GM18507 (cell line): ENCODE measurements around the gene PAK5.

Experiments
- DNase-seq: peaks from one replicate; pipeline ENCODE4 v3.0.0; 2011; ENCODE audit warnings: low read depth; ENCODE audit not compliant: insufficient read length; ENCODE audit errors: extremely low spot score
- FAIRE-seq: peaks from 2 replicates; lab custom pipeline; 2011; peaks lifted over from hg19 to GRCh38; lab: Jason Lieb, UNC

PAK5 gene

DNA sequence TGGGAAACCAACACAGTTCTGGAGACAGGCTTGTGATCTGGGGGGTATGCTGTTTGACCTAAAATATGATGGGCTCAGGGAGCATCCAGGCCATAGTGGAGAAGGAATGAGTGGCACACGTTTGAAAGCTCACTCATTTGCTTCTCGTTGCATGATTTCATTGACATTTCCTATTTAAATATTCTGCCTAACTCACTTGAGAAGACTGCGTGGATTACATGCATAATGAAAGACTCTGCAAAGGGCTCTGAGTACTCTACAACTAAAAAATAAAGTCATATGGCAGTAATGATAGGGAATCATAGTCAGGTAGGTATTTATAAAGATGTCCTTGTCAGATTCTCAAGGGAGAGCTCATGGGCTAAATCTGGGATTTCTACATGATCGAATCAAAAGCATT lies 206.6 kb downstream of the PAK5 start:
- no peak for DNase-seq
- FAIRE-seq = no peak

DNA sequence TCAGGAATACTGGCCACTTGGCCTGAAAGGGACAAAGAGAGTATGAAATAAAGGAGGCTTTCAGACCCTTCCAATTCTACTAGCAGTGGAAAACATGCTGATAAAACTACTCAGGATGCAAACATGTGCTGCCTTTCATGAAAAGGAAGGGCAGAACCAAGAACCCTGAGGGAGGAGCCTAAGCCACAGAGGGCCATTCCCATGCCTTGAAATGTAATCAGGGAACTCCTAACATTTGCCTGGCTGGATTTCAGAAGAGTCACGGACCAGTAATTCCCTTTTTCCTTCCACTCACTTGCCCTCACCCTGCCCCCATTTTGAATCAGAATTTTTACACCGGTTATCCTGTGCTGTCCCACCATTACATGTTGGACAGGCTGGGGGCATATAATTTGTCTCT lies 208.3 kb downstream of the PAK5 start:
- no peak for DNase-seq
- FAIRE-seq = no peak

DNA sequence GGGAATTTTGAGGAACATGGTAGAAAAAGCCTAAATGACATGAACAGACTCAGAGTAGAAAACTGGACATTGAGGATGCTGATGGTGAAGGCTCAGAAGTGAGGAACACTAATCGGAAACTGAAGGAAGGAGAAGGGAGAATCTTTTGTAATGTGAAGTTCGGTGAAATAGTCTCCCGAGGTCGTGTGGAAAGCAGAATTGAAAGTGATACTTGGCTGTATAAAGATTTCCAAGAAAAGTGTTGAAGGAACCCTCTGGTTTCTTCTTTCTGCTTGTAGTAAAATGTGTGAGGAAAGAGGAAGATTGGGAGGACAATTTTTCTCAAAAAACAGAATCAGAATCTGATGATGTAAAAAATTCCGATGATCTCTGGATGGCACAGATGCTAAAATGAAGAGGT lies 209.0 kb downstream of the PAK5 start:
- FAIRE-seq = no peak

DNA sequence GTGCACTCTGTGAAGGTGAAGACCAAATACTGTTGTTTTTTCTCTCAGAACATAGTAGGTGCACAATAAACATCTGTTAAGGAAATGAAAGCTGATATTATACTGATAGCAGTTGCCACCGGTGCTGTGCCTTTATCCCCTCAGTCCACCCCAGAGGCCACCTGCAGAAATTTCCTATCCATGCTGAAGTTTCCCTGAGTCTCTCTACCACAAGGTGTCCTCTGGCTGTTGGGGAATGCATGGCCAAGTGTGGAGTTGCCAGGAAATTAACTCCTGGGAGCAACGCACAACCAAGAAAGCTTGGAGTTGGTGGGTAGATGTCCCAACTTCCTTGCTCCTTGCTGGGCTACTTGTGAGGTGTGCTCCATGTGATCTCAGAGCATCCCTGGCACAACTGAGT lies 210.3 kb downstream of the PAK5 start:
- no peak for FAIRE-seq

More for the DNA sequence above, 209.0 kb downstream of the PAK5 start:
- DNase-seq = no peak

DNA sequence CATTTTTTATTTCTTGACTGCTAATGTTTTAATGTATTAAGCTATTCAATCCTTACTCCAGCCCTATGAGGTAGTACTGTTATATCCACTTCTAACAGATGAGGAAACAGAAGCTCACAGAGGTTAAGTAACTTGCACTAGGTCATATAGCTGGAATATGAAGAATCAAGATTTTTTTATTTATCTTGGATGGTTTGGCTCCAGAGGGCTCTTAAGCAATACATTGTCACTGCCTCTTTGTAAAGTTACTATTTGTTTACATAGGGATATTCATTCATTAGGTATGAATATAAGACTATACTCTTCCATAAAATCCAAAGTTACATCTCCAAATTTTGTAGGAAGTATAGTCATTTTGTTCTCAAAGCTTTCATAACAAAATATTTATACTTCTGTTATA lies 210.7 kb downstream of the PAK5 start:
- DNase-seq (no peak), FAIRE-seq (no peak)

More for the DNA sequence above, 210.3 kb downstream of the PAK5 start:
- no peak for DNase-seq

DNA sequence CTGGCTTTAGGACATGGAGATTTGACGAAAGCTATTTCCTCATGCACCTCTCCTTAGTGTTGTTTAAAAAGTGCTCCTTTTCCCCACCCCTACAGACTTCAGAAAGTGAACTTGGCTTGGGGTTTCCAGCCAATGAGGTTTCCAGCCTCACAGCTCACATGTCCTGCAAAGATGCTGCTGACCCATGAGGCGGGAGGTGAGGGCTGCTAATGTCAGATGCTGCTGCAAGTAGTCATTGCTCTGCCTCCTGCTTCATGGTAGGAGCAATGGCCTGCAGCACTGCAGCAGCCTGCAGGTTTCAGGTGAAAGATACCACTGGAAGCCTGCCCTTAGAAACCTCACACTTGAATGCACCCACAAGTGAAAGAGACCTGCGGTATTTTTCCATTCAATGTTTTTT lies 211.7 kb downstream of the PAK5 start:
- FAIRE-seq = no peak

DNA sequence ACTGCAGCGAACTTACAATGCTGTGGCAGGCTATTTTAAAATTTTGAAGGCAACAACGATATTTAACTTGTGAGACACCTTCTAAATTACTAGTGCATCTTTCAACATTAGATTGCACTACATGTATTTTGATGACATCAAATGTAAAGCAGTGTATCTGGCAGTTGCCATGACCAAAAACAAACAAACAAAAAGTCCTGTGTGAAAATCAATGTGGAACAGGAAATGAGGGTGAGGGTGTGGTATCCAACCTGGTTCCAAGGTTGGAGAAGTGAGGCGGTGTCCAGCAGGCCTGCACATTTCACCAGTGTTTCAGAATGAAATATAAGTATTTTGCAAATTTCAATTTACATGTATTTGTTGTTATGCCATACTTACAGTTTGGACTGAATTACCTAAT lies 212.5 kb downstream of the PAK5 start:
- no peak for FAIRE-seq
- DNase-seq = no peak

More for the DNA sequence above, 211.7 kb downstream of the PAK5 start:
- DNase-seq = no peak

DNA sequence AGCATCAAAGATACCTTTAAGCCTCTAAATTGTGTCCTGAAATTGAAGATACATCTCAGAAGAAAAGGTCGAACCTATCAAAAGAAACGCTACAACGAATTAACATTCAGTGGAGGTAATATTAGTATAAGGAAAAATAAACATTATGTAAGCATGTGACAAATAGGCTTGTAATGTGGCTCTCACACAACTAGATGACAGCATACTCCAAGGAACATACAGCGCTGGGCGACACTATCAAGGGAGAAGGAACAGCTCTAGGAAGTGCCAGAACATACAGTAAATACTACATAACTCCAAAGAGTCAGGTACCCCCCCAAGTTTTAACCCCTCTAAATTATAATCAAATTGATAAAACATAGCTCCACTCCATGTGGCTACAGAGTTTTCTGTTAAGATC lies 220.9 kb downstream of the PAK5 start:
- DNase-seq (no peak), FAIRE-seq (no peak)

DNA sequence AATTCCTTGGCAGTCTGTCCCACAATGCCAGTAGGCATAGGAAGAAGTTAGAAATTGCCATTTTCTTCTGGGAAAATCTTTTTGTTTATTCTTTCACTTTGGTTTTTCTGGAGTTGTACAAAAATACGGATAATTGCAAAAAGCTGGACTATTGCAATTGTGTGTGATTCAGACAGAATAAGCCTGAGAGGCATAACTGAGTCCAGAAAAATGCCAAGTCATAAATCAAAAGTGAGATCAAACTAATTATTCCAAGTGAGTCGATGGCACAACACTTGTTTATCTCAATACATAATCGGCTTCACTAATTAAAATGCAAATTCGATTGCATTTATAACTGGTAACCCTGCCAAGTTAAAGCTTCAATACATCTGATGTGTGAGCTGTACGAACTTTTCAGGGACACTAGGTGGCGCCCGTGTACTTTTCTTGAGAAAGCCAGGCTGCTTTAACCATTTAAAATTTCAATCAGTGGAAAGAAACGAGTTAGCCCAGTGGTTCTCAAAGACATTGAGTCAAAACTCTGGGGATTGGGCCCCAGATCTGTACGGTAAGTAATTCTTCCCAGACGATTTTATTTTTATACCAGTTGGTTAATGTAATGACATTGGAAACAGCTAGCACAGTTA lies 221.9 kb downstream of the PAK5 start:
- DNase-seq (peak; percentile 14), FAIRE-seq (peak; percentile 65)

DNA sequence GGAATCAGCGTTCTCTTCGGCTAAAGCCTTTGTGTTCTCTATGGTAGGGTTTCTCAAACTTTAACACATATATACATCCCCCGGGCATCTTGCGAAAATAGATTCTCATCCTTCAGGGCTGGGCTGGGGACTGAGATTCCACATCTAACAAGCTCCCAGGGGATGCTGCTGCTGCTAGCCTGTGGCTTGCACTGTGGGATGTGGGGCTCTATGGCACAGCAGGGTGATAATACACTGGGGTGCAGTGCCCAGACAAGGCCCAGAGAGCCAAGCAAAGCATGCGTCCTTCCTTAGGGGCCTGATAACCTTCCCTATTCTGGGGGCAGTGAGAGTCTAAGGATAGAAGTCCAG lies 222.4 kb downstream of the PAK5 start:
- DNase-seq = no peak
- no peak for FAIRE-seq

DNA sequence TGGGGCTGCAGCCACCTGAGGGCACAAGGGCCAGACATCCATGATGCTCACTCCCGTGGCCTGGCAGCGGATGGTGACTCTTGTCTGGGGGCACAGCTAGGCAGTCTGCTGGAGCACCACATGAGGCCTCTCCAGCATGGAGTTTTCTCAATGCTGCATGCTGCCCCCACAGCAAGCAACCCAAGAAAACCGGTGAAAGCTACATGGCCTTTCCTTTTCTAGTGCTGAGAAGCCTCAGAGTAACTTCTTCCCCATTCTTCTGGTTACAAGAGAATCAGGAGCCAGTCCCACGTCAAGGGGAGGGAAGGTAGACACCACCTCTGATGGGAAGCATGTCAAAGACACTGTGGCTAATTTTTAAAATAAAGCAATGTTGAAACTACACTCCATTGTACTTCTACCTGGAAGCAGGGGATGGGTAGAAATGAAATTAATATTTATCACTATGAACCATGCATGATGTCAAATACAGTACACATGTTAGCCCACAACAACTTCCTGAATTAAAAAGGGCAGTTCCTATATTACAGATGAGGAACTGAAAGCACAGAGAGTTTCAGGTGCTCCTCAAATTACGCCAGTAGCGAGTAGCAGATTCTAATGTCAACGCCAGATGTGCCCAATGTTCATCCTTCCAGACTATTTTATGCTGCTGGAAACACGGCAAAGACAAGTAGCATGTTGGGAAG lies 223.0 kb downstream of the PAK5 start:
- peak; percentile 8 for DNase-seq
- peak; percentile 93 for FAIRE-seq

DNA sequence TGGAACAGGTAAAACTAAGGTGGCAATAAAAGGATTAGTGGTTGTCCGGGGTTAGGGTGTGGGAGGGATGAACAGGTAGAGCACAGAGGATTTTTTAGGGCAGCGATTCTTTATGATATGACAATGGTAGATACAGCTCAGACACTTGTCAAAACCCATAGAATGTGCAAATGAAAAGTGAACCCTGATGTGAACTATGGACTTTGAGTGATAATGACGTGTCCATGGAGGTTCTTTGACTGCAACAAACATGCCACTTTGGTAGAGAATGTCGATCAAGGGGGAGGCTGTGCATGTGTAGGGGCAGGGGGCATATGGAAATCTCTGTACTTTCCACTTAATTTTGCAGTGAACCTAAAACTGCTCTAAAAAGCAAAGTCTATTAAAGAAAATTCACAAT lies 223.8 kb downstream of the PAK5 start:
- DNase-seq (no peak), FAIRE-seq (no peak)

DNA sequence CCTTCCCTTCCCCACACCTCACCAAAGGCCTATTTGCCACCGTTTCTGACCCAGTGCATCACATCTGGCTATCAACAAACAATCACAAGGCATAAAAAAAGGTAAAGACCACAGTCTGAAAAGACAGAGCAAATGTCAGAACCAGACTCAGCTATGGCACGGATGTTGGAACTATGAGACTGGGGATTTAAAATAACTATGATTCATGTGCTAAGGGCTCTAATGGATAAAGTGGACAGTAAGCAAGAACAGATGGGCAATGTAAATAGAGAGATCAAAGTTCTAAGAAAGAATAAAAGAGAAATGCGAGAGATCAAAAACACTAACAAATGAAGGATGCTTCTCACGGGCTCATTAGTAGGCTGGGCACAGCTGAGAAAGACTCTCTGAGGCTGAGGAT lies 225.0 kb downstream of the PAK5 start:
- FAIRE-seq = no peak
- DNase-seq = no peak

DNA sequence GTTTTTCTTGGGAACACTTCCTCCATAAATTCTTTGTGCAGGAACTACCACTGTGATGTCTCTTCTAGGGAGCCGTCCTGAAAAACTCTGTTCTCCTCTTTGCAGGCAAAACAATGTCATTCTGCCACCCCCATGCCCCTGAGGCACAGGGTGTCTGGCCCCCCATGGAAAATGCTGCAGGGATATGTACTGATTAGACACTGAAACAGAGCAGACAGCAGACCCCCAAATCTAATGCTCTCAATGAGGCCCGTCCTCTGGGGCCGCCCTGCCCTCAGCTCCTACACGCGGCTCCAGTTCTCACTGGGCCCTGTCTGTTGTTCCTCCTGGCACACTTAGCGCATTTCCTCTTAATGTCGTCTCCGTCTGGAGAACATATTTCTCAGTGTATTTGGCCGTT lies 227.0 kb downstream of the PAK5 start:
- no peak for FAIRE-seq

DNA sequence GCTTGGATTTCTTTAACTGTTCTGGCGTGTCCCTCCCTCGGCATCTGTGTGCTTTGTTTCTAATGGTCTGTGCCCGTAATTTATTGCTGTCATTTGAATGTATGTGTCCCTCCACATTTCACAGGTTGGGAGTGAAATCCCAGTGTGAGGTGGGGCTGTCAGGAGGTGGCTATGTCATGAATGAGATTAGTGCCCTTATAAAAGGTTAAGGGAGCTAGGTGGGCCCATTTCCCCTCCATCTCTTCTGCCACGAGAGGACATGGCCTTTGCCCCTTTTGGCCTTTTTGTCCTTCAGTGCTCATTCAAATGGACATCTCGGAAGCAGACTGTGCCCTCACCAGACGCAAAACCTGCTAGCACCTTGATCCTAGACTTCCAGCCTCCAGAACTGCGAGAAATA lies 228.2 kb downstream of the PAK5 start:
- FAIRE-seq (no peak), DNase-seq (no peak)

More for the DNA sequence above, 227.0 kb downstream of the PAK5 start:
- no peak for DNase-seq

DNA sequence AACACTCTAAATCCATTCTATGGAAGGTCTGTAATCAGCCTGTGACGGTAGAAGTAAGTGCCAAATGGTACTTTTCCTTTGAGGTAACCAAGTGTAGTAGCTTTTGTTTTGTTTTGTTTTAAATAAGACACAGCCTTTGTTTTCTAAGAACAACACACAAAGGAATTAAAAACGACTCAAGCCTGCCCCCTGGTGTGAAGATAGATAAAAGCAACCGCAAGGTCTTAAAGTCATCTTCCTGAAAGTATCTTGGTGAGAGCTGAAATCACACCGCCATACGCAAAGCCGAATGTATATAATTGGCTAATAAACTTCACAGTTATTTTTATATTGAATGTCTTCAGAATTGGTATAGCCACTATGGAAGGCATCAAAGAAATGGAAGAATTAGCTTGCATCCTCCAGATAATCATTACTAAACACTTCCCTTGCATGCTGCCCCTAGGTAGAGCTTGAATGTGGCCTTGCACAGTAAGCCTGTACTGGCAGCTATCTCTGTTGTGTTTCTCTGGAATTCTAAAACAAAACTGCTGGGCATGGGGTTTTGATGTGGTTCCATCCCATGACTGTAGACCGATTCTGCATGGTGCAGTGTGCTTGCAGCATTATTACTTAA lies 228.9 kb downstream of the PAK5 start:
- FAIRE-seq (peak; percentile 58), DNase-seq (no peak)

DNA sequence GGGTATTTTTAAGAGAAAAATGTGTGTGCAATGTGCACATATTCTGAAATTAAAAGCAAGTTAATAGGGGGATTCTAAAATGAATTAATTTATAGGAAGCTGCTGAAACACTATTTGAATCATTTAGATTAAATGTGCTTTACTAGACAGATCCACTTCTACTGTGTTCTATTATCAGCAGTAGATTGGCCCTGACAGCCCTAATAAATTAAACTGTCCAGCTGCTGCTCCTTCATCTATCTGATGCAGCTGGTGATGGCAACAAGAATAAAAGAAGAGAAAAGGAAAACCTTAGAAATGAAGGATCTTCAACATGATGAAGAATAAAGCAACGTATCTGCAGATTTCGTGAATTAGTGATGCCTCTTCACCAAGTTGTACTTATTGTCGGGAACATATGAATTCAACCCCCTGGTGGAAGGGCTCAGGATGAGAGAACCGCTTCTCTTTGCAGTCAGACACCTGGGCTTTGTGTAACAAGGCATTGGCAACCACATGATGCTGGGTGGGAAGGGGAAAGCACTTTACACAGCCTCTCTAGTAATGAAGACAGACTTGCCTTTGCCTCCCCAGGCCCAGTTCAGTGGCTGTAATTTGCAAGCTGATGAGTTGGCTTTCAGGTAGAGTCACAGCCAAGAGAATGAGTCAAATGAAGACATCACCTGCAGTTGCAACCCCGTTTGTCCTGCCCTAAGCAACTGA lies 230.1 kb downstream of the PAK5 start:
- DNase-seq = no peak
- FAIRE-seq = no peak

DNA sequence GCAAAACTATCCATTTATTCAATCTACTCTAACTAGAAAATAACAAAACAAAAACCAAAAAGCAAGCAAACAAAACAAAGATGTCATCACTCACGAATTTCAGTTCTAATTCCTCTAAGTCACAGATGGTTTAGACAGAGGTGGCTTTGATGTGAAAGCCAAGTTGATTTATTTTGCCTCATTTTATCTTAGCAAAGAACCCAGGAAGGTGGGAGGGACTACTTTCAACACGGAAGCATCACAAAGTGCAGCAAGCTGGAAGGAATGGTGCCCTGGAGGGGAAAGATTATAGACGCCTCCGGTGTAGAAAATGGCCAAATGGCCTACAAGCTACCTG lies 236.1 kb downstream of the PAK5 start:
- FAIRE-seq = peak; percentile 24
- no peak for DNase-seq

DNA sequence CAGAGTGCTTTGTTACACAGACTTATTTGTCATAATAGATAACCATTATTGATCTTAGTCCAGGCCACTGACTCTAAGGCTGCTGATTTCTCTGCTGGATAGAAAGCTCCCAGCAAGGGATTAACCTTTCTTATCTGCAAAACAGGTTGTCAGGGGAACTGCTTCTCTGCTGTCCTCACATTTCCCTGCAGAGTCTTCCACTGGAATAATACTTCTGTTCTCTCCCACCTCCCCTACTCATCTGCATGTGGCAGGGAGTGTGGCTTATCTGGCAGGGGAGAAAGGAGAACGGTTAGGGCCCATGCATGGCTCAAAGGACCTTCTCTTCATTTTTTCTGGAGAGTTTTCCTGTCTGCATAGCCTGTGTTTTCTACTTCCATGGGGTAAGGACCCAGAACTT lies 238.3 kb downstream of the PAK5 start:
- DNase-seq = no peak
- FAIRE-seq = no peak

DNA sequence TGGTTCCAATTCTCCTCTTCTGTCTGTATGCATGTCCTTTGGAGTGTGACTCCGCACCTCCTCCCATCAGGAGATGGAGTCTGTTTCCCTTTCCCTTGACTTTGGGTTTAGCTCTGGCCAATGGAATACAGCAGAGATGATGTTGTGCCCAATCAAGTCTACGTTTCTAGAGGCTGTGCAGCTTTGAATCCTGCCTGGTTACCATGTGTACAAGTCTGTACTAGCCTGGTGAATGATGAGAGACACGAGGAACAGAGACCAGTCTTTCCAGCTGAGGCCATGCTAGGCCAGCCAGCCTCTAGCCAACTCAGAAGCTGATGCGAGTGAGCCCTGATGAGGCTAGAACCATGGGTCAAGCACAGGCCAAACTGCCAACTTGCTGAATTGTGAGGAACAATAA lies 241.3 kb downstream of the PAK5 start:
- FAIRE-seq (no peak), DNase-seq (no peak)

DNA sequence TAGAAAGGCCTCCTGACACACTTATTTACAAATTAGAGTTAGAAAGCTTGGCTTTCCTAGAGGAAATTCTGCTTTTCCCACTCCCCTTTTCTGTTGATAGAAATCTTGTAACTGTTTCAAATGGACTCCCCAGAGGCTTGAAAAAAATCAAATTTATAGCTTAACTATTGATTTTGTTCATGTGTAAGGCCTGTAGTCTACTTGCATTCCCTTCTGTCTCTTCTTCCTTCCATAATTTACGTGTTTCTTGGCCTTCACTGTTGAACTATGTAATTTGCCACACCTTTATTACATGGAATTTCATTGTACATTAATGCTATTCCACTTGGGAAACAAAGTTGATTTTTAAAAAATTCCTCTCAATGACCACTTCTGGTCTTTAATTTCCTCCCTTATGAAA lies 243.1 kb downstream of the PAK5 start:
- FAIRE-seq = no peak

More for the DNA sequence above, 243.1 kb downstream of the PAK5 start:
- DNase-seq = no peak
